Neural crest cell (in vitro differentiated cells): Measurements from ENCODE around the gene COG2. TPM values are rescaled to one million over a fixed set of nuclear protein-coding genes. Genes with fewer than 3 reads are reported as not detected.

Source experiments
- DNase-seq: peaks from one replicate; pipeline ENCODE4 v3.0.0; 2021; ENCODE audit warnings: low read depth, mixed read lengths, low spot score
- H3K27ac Mint-ChIP-seq: one replicate; pipeline ENCODE4 v1.8.0; 2021; ENCODE audit warnings: mild to moderate bottlenecking, mixed read lengths; ENCODE audit not compliant: unreplicated experiment
- H3K27me3 Mint-ChIP-seq: 2 replicates; pipeline ENCODE4 v1.8.0; 2021; ENCODE audit warnings: low read depth, mild to moderate bottlenecking, mixed read lengths
- H3K36me3 Mint-ChIP-seq: 2 replicates; pipeline ENCODE4 v1.8.0; 2021; ENCODE audit warnings: low read depth, mild to moderate bottlenecking, mixed read lengths
- H3K4me1 Mint-ChIP-seq: 2 replicates; pipeline ENCODE4 v1.8.0; 2021; ENCODE audit warnings: mixed read lengths
- H3K4me3 Mint-ChIP-seq: one replicate; pipeline ENCODE4 v1.8.0; 2021; ENCODE audit warnings: mild to moderate bottlenecking, mixed read lengths
- H3K9me3 Mint-ChIP-seq: 2 replicates; pipeline ENCODE4 v1.8.0; 2021; ENCODE audit warnings: mixed read lengths
- long read RNA-seq: library from polyadenylated mRNA; unstranded; transcript quantifications from one replicate; pipeline ENCODE4 v2.0.0, GENCODE V29; 2020
- total RNA-seq: library from RNA; stranded (reverse); gene quantifications from 2 replicates; pipeline ENCODE4 v1.2.1, GENCODE V29; 2021
- TF ChIP-seq, protein P1 (sequence below): fragments of 200-600 bp; sonication (generic); conservative IDR thresholded peaks from 2 replicates; pipeline ENCODE4 v1.5.0; 2021; ENCODE audit warnings: antibody characterized with exemption, mild to moderate bottlenecking

The COG2 gene
- total RNA-seq, result 38.2 and 40.2 TPM in 2 replicates
- long read RNA-seq, transcript COG2-202 (18 exons, 2,921 nt), result major isoform, 145 of 190 reads
- long read RNA-seq, transcript COG2-201 (18 exons, 2,843 nt), result minor isoform, 10 of 190 reads
- long read RNA-seq, partial matches to known transcripts, result 9 of 190 reads
- long read RNA-seq, other reads (novel, unspliced or antisense), result 26 of 190 reads

DNA sequence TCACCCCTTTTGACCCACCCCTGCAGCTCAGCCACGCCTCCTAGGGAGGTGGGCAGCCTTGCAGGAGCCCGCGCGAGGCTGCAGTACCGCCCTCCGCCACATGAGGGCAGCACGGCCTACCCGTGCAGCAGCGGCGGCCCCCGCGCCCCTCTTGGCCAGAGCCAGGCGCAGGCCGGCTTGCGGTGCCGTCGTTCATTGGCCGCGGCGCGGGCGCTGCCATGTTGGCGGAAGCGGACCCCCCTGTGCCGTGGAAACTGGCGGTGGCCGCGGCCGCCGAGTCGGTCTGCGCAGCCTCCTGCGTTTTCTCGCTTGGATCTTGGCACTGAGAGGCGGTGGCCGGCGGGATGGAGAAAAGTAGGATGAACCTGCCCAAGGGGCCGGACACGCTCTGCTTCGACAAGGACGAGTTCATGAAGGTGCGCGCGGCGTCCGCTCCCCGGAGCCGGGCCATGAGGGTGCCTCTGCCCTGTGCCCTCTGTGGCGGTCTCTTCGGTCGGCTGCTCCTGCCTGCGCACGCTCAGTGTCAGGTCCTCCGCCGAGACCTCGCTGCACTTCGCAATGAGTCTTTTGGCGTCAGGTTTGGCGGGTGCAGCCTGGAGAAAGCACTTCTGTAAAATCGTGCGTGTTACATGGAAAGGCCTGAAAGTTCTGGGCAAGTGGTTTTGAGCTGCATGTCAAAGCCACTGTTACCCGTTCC is at the start of gene COG2:
Gene COG2, plus strand, starts transcription at position 219 of the 697 bp plus-strand sequence. Its CDS starts 126 bp downstream, at position 345.
- Mint-ChIP-seq H3K4me1 (peaks cover 33% of the 10 kb centered on the region), H3K27me3 (peaks cover 35% of the 10 kb centered on the region), H3K4me3 (peak within 1 kb of the TSS; percentile 98), H3K36me3 (no peaks in the 10 kb centered on the region), H3K9me3 (no peaks in the 10 kb centered on the region), H3K27ac (peak within 1 kb of the TSS; percentile 97)
- DNase-seq, result peak; percentile 100
- TF ChIP-seq, protein P1, sequence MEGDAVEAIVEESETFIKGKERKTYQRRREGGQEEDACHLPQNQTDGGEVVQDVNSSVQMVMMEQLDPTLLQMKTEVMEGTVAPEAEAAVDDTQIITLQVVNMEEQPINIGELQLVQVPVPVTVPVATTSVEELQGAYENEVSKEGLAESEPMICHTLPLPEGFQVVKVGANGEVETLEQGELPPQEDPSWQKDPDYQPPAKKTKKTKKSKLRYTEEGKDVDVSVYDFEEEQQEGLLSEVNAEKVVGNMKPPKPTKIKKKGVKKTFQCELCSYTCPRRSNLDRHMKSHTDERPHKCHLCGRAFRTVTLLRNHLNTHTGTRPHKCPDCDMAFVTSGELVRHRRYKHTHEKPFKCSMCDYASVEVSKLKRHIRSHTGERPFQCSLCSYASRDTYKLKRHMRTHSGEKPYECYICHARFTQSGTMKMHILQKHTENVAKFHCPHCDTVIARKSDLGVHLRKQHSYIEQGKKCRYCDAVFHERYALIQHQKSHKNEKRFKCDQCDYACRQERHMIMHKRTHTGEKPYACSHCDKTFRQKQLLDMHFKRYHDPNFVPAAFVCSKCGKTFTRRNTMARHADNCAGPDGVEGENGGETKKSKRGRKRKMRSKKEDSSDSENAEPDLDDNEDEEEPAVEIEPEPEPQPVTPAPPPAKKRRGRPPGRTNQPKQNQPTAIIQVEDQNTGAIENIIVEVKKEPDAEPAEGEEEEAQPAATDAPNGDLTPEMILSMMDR, result peak; percentile 100

DNA sequence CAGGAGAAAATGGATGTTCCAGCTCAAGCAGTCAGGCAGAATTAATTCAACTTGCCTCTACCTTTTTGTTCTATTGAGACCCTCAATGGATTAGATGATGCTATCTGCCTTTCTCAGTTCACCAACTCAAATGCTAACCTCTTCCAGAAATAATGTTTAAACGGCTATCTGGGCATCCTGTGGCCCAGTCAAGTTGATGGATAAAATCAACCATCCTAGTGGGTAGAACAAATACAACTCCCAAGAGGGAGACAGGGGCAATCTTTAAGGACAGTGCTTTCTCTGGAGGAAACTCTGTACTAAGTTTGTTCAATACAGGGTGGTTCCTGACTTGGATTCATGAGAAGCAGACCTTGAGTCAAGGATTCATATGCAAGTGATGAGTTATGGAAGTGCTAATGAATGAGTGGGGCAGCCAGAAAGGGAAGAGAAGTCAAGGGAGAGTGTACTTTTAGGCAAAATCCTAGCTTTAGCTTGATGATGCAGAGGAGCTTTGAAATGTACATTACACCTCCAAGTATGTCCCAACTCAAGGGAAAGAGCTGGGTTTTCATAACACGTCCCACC is 49.4 kb upstream of the COG2 start:
- Mint-ChIP-seq H3K27ac (no peak overlapping the region), H3K9me3 (peaks cover 3% of the 10 kb centered on the region), H3K4me1 (no peaks in the 10 kb centered on the region), H3K27me3 (peaks cover 32% of the 10 kb centered on the region), H3K36me3 (no peaks in the 10 kb centered on the region), H3K4me3 (no peak overlapping the region)
- no peak for DNase-seq
- TF ChIP-seq, protein P1, result no peak

DNA sequence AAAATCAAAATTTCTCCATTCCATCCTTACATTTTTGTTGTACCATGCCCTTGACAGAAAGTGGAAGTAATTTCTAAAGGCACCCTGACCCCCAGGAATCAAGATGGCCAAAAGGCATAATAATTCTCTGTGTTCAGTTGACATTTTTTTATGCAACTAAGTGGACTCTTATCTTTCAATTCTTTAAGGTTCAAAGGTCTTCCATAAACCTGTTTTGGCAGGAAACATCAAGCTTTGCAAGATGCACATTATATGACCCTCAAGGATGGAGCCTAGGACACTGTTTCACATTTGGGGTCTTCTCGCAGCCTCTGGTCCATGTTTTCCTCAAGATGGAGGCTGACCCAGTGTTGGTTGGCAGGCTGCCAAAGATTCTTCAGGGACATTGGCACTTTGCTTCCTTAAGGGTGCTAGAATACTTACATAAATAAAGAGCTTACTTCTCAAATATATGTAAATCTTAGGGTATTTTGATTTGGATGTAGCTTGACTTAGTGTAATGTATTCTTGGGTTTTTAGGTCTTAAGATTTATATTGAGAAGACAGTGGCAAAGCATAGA is 48.0 kb upstream of the COG2 start:
- Mint-ChIP-seq H3K4me1 (no peaks in the 10 kb centered on the region), H3K27me3 (peaks cover 22% of the 10 kb centered on the region), H3K27ac (no peak overlapping the region), H3K36me3 (no peaks in the 10 kb centered on the region), H3K4me3 (no peak overlapping the region), H3K9me3 (peaks cover 8% of the 10 kb centered on the region)
- DNase-seq, result no peak
- TF ChIP-seq, protein P1, result no peak

DNA sequence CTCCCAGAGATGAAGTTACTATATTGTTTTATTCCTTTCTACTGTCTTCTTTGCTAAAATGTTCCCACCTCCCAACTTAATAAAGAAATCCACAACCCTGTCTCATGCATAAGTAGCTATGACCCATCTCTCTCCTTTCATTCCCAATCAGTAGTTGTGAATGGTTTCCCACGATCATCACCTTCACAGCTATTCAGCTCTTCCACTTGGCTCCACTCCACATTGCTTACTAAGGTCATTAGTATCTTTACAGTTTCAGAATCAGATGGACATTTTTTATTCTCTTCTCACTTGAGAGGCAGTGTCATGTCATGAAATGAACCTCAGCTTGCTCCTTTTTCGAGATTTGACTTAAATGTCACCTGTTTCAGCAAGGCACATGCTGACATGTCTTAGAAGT is 47.1 kb upstream of the COG2 start:
- DNase-seq, result no peak
- TF ChIP-seq, protein P1, result no peak
- no peak overlapping the region for H3K4me3 Mint-ChIP-seq
- H3K27me3 Mint-ChIP-seq, result peaks cover 19% of the 10 kb centered on the region
- H3K9me3 Mint-ChIP-seq, result peaks cover 8% of the 10 kb centered on the region
- H3K27ac Mint-ChIP-seq, result no peak overlapping the region
- H3K4me1 Mint-ChIP-seq, result no peaks in the 10 kb centered on the region
- H3K36me3 Mint-ChIP-seq, result no peaks in the 10 kb centered on the region

DNA sequence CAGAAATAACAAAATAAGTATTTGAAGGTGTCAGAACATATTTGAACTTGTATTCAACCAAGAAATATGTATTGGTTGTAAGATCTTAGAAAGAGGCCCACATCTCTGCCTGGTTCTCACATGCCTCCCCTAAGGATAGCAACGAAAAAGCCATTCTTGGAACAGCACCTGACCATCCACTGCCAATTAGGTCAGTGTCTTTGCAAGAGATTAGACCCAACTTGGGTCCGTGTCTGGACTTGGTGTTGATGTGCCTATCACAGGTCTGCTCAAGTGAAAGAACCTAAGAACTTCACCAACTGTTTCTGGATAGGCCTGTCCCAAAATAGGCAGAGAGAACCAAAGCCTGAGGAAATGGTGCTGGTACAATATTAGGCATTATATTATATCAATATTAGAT is 46.0 kb upstream of the COG2 start:
- Mint-ChIP-seq H3K4me1 (no peaks in the 10 kb centered on the region), H3K4me3 (no peak overlapping the region)

More for the DNA sequence above, 46.0 kb upstream of the COG2 start:
- H3K36me3 Mint-ChIP-seq, result no peaks in the 10 kb centered on the region
- H3K9me3 Mint-ChIP-seq, result peaks cover 8% of the 10 kb centered on the region
- DNase-seq, result no peak
- H3K27ac Mint-ChIP-seq, result no peak overlapping the region
- TF ChIP-seq, protein P1, result no peak
- peaks cover 13% of the 10 kb centered on the region for H3K27me3 Mint-ChIP-seq
